ENCODE results near the gene PRPF19. TPM values are rescaled to one million over a fixed set of nuclear protein-coding genes. Genes with fewer than 3 reads are reported as not detected.

PRPF19 gene
- total and polyA plus RNA-seq, 2 experiments from 2014 or later, result 17.0 to 58.8 TPM

- no peak for TF ChIP-seq CTCF (IDR thresholded peaks at IDR 0.05; ENCODE audit: low read depth, low read length)
- H3K27me3 ChIP-seq, result no peaks in the 10 kb centered on the region
- H3K27ac ChIP-seq, result no peak overlapping the region
- no peak overlapping the region for H3K4me3 ChIP-seq
- peaks cover 13% of the 10 kb centered on the region for H3K4me1 ChIP-seq (ENCODE audit: low read depth)
- H3K36me3 ChIP-seq, result peaks cover 7% of the 10 kb centered on the region
- no peaks in the 10 kb centered on the region for H3K9me3 ChIP-seq (ENCODE audit: low read depth)
- DNase-seq (ENCODE audit: low read depth in 1 of 2, low spot score in 1 of 2), result no peak
Observed at GRCh38 chr11:60937811-60938210, 31.4 kb upstream of the PRPF19 start.

DNA sequence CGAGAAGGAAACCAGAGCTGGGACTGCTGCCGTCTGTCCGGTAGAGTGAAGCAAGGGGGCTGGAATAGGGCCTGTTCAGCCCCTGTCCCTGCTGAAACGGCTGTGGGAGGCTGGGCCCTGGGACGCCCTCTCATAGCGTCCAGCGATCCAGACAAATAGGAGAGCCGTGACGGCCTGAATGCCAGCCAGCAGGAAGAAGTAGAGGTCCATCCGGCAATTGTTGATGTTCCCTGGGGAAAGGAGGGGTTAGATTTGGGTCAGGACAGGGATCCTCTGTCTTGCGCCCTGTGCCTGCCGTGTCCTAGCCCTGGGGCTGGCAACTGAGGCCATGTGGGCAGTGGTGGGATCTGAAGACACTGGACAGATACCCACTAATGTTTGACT, 30.8 kb upstream of the PRPF19 start:
- Histone ChIP-seq H3K36me3 (peaks cover 12% of the 10 kb centered on the region), H3K27ac (no peak overlapping the region), H3K4me3 (no peak overlapping the region), H3K27me3 (no peaks in the 10 kb centered on the region), H3K9me3 (ENCODE audit: low read depth) (no peaks in the 10 kb centered on the region), H3K4me1 (ENCODE audit: low read depth) (peaks cover 13% of the 10 kb centered on the region)
- no peak for TF ChIP-seq CTCF (IDR thresholded peaks at IDR 0.05; ENCODE audit: low read depth, low read length)
- DNase-seq (ENCODE audit: low read depth in 1 of 2, low spot score in 1 of 2), result no peak

GRCh38 chr11:60936467-60937143, 30.2 kb upstream of the PRPF19 start:
- H3K27ac ChIP-seq, result no peak overlapping the region
- no peaks in the 10 kb centered on the region for H3K9me3 ChIP-seq (ENCODE audit: low read depth)
- peaks cover 13% of the 10 kb centered on the region for H3K4me1 ChIP-seq (ENCODE audit: low read depth)
- TF ChIP-seq CTCF (IDR thresholded peaks at IDR 0.05; ENCODE audit: low read depth, low read length), result no peak
- no peak for DNase-seq (ENCODE audit: low read depth in 1 of 2, low spot score in 1 of 2)
- no peaks in the 10 kb centered on the region for H3K27me3 ChIP-seq
- peaks cover 17% of the 10 kb centered on the region for H3K36me3 ChIP-seq
- no peak overlapping the region for H3K4me3 ChIP-seq

DNA sequence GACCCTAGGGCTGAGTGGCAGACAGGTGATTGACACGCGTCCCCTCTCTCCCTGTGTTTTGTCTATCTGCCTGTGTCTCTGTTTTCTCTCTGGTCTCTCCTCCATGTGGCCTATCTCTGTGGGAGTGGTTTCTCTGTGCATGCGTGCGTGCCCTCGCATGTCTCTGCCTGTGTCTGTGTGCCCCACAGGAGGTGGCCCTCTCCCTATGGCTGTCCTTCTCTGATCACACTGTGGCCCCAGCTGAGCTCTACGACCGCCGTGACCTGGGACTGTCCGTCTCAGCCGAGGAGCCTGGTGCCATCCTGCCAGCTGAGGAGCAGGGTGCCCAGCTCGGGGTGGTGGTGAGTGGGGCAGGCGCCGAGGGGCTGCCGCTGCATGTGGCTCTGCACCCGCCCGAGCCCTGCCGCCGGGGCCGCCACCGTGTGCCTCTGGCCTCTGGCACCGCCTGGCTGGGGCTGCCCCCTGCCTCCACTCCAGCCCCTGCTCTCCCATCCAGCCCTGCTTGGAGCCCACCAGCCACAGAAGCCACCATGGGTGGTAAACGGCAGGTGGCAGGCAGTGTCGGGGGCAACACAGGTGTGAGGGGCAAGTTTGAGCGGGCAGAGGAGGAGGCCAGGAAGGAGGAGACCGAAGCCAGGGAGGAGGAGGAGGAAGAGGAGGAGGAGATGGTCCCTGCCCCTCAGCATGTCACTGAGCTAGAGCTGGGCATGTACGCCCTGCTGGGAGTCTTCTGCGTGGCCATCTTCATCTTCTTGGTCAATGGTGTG, 29.5 kb upstream of the PRPF19 start:
- H3K36me3 ChIP-seq, result peaks cover 25% of the 10 kb centered on the region
- no peak overlapping the region for H3K27ac ChIP-seq
- DNase-seq (ENCODE audit: low read depth in 1 of 2, low spot score in 1 of 2), result no peak
- TF ChIP-seq CTCF (IDR thresholded peaks at IDR 0.05; ENCODE audit: low read depth, low read length), result no peak
- no peaks in the 10 kb centered on the region for H3K27me3 ChIP-seq
- H3K4me3 ChIP-seq, result no peak overlapping the region
- H3K9me3 ChIP-seq (ENCODE audit: low read depth), result no peaks in the 10 kb centered on the region
- H3K4me1 ChIP-seq (ENCODE audit: low read depth), result peaks cover 13% of the 10 kb centered on the region

DNA sequence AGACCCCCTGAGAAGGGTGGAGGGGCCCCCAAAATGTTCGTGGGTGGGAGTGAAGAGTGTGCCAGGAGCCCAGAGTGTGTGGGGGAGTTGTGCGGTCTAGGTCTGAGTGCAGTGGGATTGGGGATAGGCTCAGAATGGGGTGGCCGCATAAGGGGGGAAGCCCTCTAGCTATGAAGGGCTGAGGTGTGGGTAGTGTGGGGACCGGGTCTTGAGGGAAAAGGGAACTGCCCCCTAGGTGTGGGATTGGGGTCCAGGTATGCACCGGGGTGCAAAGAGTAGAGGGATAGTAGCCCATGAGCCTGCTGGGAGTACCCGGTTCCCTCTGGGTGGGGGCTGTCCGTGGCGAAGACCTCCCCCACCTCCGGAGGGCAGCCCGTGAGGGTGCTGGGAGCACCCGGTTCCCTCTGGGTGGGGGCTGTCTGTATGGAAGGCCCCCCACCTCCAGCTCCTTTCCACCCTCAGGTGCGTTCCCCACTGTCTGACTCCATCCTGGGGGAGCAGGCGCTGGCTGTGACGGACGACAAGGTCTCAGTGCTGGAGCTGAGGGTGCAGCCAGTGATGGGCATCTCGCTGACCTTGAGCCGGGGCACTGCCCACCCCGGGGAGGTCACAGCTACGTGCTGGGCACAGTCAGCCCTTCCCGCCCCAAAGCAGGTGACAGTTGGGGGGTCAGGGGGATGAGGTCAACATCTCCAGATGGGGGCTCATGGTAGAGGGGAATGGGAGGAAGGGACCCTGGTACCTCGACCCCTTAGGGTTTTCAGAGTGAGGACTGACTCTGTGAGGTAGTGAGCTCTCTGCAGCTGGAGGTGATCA, 28.6 kb upstream of the PRPF19 start:
- no peaks in the 10 kb centered on the region for H3K27me3 ChIP-seq
- no peak overlapping the region for H3K27ac ChIP-seq
- DNase-seq (ENCODE audit: low read depth in 1 of 2, low spot score in 1 of 2), result no peak
- H3K4me3 ChIP-seq, result no peak overlapping the region
- no peaks in the 10 kb centered on the region for H3K9me3 ChIP-seq (ENCODE audit: low read depth)
- no peak for TF ChIP-seq CTCF (IDR thresholded peaks at IDR 0.05; ENCODE audit: low read depth, low read length)
- peaks cover 11% of the 10 kb centered on the region for H3K4me1 ChIP-seq (ENCODE audit: low read depth)
- peaks cover 26% of the 10 kb centered on the region for H3K36me3 ChIP-seq
